Measurements from ENCODE around the gene UMOD. TPM values are rescaled to one million over a fixed set of nuclear protein-coding genes. Genes with fewer than 3 reads are reported as not detected.

UMOD gene
- polyA plus RNA-seq, 1 donor (not counting 4 experiments of a cell fraction or from before 2014, with no cell fraction given) = not detected

DNA sequence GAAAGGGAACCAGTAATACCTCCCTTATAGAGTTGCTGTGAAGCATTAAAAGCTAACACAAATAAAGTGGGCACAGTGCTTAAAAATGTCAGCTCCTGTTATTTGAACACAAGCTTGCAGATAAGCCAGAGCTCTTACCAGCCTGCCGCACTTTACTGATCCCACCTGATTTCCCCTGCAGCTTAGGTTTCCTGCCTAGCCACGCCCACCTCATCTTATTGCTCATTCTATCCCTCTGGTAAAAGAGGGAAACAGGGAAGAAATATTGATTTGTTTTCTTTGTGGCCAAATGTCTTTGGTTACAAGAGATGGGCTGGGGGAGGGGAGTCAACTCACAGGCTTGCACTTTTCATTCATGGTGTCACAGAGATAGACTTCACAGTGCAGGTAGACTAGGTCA is 15.6 kb downstream of the UMOD start:
- dilution Hi-C loops (cut with MboI; ENCODE audit: extremely low pct_ligation_motif_present, low sequenced_read_pairs) = no loop called here
- Histone ChIP-seq H3K9me3 (ENCODE audit: control insufficient read depth, low read depth, low read length) (no peaks in the 10 kb centered on the region), H2AFZ (ENCODE audit: control insufficient read depth, low read length) (no peak overlapping the region), H3K4me1 (ENCODE audit: control insufficient read depth, extremely low read depth, insufficient read depth, low read length) (no peaks in the 10 kb centered on the region), H3K9me1 (ENCODE audit: control insufficient read depth, extremely low read depth, insufficient read depth, low read length) (no peaks in the 10 kb centered on the region), H3K4me3 (ENCODE audit: control insufficient read depth in 2 of 3, extremely low read depth in 1 of 3, insufficient read depth in 2 of 3, low read depth in 1 of 3, low read length in 3 of 3) (no peak overlapping the region), H3K27ac (ENCODE audit: control insufficient read depth, insufficient read depth, low read length) (no peak overlapping the region), H3K9ac (ENCODE audit: control insufficient read depth, extremely low read depth, insufficient read depth, low read length) (no peak overlapping the region), H4K20me1 (ENCODE audit: control insufficient read depth, extremely low read depth, insufficient read depth, low read length) (no peaks in the 10 kb centered on the region), H3K27me3 (ENCODE audit: control insufficient read depth, extremely low read depth, insufficient read depth, low read length) (no peaks in the 10 kb centered on the region), H3K79me2 (ENCODE audit: control insufficient read depth, insufficient read depth, low read length) (no peaks in the 10 kb centered on the region), H3K36me3 (ENCODE audit: control insufficient read depth in 2 of 2, extremely low read depth in 1 of 2, insufficient read depth in 2 of 2, low read length in 2 of 2) (no peaks in the 10 kb centered on the region), H3K4me2 (ENCODE audit: control insufficient read depth, extremely low read depth, insufficient read depth, low read depth, low read length) (no peak overlapping the region)
- FAIRE-seq (no peak), DNase-seq (ENCODE audit: low read depth, low spot score) (no peak)
- TF ChIP-seq, protein P1, sequence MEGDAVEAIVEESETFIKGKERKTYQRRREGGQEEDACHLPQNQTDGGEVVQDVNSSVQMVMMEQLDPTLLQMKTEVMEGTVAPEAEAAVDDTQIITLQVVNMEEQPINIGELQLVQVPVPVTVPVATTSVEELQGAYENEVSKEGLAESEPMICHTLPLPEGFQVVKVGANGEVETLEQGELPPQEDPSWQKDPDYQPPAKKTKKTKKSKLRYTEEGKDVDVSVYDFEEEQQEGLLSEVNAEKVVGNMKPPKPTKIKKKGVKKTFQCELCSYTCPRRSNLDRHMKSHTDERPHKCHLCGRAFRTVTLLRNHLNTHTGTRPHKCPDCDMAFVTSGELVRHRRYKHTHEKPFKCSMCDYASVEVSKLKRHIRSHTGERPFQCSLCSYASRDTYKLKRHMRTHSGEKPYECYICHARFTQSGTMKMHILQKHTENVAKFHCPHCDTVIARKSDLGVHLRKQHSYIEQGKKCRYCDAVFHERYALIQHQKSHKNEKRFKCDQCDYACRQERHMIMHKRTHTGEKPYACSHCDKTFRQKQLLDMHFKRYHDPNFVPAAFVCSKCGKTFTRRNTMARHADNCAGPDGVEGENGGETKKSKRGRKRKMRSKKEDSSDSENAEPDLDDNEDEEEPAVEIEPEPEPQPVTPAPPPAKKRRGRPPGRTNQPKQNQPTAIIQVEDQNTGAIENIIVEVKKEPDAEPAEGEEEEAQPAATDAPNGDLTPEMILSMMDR (optimal IDR thresholded peaks at IDR 0.05 in 1 of 3, IDR thresholded peaks at IDR 0.05 in 1 of 3, conservative IDR thresholded peaks at IDR 0.05 in 1 of 3; ENCODE audit: extremely low read depth in 1 of 3, insufficient read depth in 2 of 3, low read length in 3 of 3) = no peak
- no peak for TF ChIP-seq EZH2 (IDR thresholded peaks at IDR 0.05; ENCODE audit: low read length)

DNA sequence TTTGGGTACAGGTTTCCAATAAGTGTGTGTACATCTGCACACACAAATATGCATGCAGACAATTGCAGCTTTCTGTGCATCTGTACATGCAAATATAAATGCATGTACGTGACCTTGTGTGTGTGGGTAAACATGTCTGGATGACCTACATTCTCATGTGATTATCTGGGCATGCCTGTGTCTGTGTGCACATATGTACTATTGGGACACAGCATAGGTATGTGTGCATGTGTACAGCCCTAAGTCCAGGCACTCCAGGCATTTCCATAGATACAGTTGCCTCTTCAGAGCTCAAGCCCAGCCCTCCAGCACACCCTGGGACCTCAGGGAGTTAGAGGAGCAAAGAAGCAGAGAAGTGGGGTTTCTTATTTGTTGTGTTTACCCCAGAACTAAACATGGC is 18.1 kb downstream of the UMOD start:
- Histone ChIP-seq H2AFZ (ENCODE audit: control insufficient read depth, low read length) (no peak overlapping the region), H3K4me2 (ENCODE audit: control insufficient read depth, extremely low read depth, insufficient read depth, low read depth, low read length) (no peak overlapping the region), H3K4me3 (ENCODE audit: control insufficient read depth in 2 of 3, extremely low read depth in 1 of 3, insufficient read depth in 2 of 3, low read depth in 1 of 3, low read length in 3 of 3) (no peak overlapping the region), H3K79me2 (ENCODE audit: control insufficient read depth, insufficient read depth, low read length) (no peaks in the 10 kb centered on the region), H3K9me1 (ENCODE audit: control insufficient read depth, extremely low read depth, insufficient read depth, low read length) (no peaks in the 10 kb centered on the region), H3K36me3 (ENCODE audit: control insufficient read depth in 2 of 2, extremely low read depth in 1 of 2, insufficient read depth in 2 of 2, low read length in 2 of 2) (no peaks in the 10 kb centered on the region), H3K4me1 (ENCODE audit: control insufficient read depth, extremely low read depth, insufficient read depth, low read length) (no peaks in the 10 kb centered on the region), H3K27ac (ENCODE audit: control insufficient read depth, insufficient read depth, low read length) (no peak overlapping the region), H3K27me3 (ENCODE audit: control insufficient read depth, extremely low read depth, insufficient read depth, low read length) (no peaks in the 10 kb centered on the region), H3K9ac (ENCODE audit: control insufficient read depth, extremely low read depth, insufficient read depth, low read length) (no peak overlapping the region), H3K9me3 (ENCODE audit: control insufficient read depth, low read depth, low read length) (peaks cover 2% of the 10 kb centered on the region), H4K20me1 (ENCODE audit: control insufficient read depth, extremely low read depth, insufficient read depth, low read length) (no peaks in the 10 kb centered on the region)
- dilution Hi-C loops (cut with MboI; ENCODE audit: extremely low pct_ligation_motif_present, low sequenced_read_pairs) = no loop called here
- TF ChIP-seq, protein P1 (optimal IDR thresholded peaks at IDR 0.05 in 1 of 3, IDR thresholded peaks at IDR 0.05 in 1 of 3, conservative IDR thresholded peaks at IDR 0.05 in 1 of 3; ENCODE audit: extremely low read depth in 1 of 3, insufficient read depth in 2 of 3, low read length in 3 of 3) = no peak
- TF ChIP-seq EZH2 (IDR thresholded peaks at IDR 0.05; ENCODE audit: low read length) = no peak
- no peak for DNase-seq (ENCODE audit: low read depth, low spot score)
- no peak for FAIRE-seq

Measured in keratinocyte (primary cell).